Glutamatergic neuron (in vitro differentiated cells): ENCODE measurements around the gene SLC6A9. TPM values are rescaled to one million over a fixed set of nuclear protein-coding genes. Genes with fewer than 3 reads are reported as not detected.

ENCODE experiments used
- DNase-seq: peaks from one replicate; pipeline ENCODE4 v3.0.0; 2022
- H3K27ac Mint-ChIP-seq: one replicate; pipeline ENCODE4 v1.8.0; 2020; ENCODE audit warnings: mild to moderate bottlenecking, mixed read lengths, inconsistent platforms; ENCODE audit not compliant: unreplicated experiment
- H3K27me3 Mint-ChIP-seq: one replicate; pipeline ENCODE4 v1.8.0; 2020; ENCODE audit warnings: mild to moderate bottlenecking, moderate library complexity, mixed read lengths, inconsistent platforms; ENCODE audit not compliant: unreplicated experiment
- H3K36me3 Mint-ChIP-seq: one replicate; pipeline ENCODE4 v1.8.0; 2020; ENCODE audit warnings: mild to moderate bottlenecking, mixed read lengths, inconsistent platforms; ENCODE audit not compliant: unreplicated experiment
- H3K4me1 Mint-ChIP-seq: one replicate; pipeline ENCODE4 v1.8.0; 2020; ENCODE audit warnings: mild to moderate bottlenecking, low read depth, mixed read lengths, inconsistent platforms; ENCODE audit not compliant: unreplicated experiment
- H3K4me3 Mint-ChIP-seq: one replicate; pipeline ENCODE4 v1.8.0; 2020; ENCODE audit warnings: mild to moderate bottlenecking, mixed read lengths, inconsistent platforms; ENCODE audit not compliant: unreplicated experiment
- H3K9me3 Mint-ChIP-seq: one replicate; pipeline ENCODE4 v1.8.0; 2020; ENCODE audit warnings: mild to moderate bottlenecking, moderate library complexity, mixed read lengths, inconsistent platforms; ENCODE audit not compliant: unreplicated experiment
- total RNA-seq: library from RNA; stranded (reverse); fragmentation: NEBNext Ultra II Directional; extraction: Animal tissue kit (Norgen Biotek cat#: 25700); gene quantifications from one replicate; pipeline ENCODE4 v1.2.1, GENCODE V29; 2021; ENCODE audit not compliant: unreplicated experiment
- TF ChIP-seq, protein P1 (sequence below): fragments of 200-600 bp; sonication (generic); IDR thresholded peaks from one replicate; pipeline ENCODE4 v1.5.0; 2021; ENCODE audit not compliant: partially characterized antibody, unreplicated experiment

The SLC6A9 gene
- total RNA-seq, 1 donor from 2014 or later, result 8.9 TPM

DNA sequence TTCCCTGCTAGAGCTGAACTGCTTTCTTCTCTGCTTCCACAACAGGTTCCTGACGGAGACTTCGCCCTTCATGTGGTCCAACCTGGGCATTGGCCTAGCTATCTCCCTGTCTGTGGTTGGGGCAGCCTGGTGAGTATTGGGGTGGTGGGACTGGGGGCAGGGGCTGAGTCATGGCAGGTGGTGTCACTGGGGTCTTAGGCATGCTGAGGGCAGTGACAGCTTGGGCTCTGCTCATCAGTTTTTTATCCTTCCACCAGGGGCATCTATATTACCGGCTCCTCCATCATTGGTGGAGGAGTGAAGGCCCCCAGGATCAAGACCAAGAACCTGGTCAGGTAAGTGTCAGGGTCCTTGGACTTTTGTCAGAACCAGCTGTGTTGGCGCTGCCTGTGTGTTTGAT lies 55.2 kb downstream of the SLC6A9 start:
- H3K4me1 Mint-ChIP-seq, result peaks cover 21% of the 10 kb centered on the region
- no peak for DNase-seq
- peak overlapping the region; percentile 55 for H3K27ac Mint-ChIP-seq
- peak overlapping the region; percentile 90 for H3K4me3 Mint-ChIP-seq
- TF ChIP-seq, protein P1, sequence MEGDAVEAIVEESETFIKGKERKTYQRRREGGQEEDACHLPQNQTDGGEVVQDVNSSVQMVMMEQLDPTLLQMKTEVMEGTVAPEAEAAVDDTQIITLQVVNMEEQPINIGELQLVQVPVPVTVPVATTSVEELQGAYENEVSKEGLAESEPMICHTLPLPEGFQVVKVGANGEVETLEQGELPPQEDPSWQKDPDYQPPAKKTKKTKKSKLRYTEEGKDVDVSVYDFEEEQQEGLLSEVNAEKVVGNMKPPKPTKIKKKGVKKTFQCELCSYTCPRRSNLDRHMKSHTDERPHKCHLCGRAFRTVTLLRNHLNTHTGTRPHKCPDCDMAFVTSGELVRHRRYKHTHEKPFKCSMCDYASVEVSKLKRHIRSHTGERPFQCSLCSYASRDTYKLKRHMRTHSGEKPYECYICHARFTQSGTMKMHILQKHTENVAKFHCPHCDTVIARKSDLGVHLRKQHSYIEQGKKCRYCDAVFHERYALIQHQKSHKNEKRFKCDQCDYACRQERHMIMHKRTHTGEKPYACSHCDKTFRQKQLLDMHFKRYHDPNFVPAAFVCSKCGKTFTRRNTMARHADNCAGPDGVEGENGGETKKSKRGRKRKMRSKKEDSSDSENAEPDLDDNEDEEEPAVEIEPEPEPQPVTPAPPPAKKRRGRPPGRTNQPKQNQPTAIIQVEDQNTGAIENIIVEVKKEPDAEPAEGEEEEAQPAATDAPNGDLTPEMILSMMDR, result peak; percentile 29
- peaks cover 14% of the 10 kb centered on the region for H3K9me3 Mint-ChIP-seq
- H3K36me3 Mint-ChIP-seq, result peaks cover 9% of the 10 kb centered on the region
- peaks cover 16% of the 10 kb centered on the region for H3K27me3 Mint-ChIP-seq

DNA sequence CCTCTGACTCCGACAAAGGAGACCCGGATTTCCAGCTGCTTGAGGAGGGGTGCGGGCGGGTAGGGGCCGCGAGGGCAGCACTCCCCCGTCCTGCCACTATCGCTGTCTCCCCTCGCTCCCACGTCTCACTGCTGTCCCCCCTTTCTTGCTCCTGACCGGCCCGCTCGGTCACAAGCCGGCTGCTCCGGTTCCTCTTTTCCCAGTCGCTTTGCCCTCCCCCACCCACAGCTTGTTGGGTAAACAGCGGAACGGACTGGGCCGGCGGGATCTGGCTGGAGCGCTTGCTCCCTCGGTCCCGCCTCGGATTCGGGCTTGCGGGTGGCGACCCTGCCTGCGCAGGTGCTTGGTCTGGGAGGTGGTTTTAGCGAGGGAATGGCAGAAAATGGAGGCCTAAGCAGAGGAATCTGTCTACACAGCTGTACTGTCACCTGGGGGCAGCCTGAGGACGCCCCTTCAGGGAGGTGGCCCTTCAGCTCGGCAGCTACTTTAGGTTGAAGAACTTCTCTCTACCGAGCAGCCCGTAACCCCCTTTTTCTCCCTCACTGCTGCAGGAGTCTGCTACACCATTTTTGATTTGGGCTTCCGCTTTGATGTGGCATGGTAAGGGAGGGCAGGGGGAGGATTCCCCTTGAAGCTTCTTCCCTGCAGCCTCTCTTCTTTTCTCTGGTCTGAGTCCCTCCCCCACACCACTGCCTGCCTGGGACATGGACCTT lies 55.9 kb downstream of the SLC6A9 start:
- TF ChIP-seq, protein P1, result no peak
- Mint-ChIP-seq H3K27ac (peak overlapping the region; percentile 55), H3K4me1 (peaks cover 20% of the 10 kb centered on the region), H3K9me3 (peaks cover 14% of the 10 kb centered on the region), H3K27me3 (peaks cover 17% of the 10 kb centered on the region), H3K36me3 (peaks cover 9% of the 10 kb centered on the region), H3K4me3 (peak overlapping the region; percentile 90)
- no peak for DNase-seq

DNA sequence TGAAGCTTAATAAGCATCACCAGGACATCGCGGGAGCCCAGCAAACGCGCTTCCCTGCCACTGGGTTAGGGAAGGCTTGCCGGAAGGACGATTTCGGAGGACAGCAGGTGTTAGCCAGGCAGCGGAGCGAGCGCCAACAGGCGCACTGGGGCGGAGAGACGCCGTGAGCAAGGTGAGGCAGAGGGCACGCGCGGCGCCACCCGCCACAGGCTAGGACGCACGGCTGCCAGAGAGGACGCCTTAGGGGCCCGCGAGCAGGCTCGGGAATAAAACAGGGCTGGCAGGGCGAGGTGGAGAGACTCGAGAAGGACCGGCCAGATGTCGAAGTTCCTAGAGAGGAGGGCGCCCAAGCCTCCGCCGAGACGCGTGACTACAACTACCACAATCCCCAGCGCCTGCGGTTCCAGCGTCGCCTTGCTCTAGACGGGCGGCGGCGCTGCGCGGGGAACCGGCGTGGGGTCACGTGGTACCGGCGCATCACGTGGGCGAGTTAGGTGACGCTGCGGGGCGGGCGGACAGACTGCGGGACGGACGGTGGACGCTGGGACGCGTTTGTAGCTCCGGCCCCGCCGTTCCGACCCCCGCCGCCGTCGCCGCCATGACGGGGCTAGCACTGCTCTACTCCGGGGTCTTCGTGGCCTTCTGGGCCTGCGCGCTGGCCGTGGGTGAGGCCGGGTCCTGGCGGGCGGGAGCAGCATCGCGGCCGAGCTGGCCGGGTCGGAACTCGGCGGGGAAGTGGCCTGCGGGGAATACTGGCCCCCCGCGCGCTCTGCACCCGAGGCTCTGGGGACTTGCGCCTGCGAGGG lies 56.6 kb downstream of the SLC6A9 start, which contains the start of gene ATP6V0B:
ATP6V0B (plus strand) TSS at position 518 of the 806 bp plus-strand sequence; CDS start at position 599, 81 bp downstream.
- H3K27me3 Mint-ChIP-seq, result peaks cover 14% of the 10 kb centered on the region

DNA sequence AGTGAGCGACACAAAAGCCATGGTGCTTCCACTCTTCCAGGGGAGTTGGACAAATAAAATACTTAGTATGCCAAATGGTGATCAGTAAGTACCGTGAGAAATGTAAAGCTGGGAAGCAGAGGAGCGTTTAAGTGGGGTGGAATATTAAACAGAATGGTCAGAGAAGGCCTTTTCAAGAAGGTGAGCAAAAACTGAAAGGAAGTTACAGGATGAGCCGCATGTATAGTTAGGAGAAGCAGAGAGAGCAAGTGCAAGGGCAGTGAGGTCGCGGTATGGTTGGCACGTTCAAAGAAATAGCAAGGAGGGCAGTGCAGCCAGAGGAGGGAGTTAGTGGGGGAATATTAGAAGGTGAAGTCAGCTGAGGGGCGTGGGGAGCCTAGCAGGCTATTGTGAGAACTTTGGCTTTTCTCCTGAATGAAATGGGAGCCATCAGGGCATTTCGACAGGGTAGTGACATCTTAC lies 57.2 kb downstream of the SLC6A9 start:
- TF ChIP-seq, protein P1, result no peak
- no peak for DNase-seq
- H3K27me3 Mint-ChIP-seq, result peaks cover 16% of the 10 kb centered on the region
- H3K4me1 Mint-ChIP-seq, result peaks cover 18% of the 10 kb centered on the region
- peak overlapping the region; percentile 97 for H3K27ac Mint-ChIP-seq
- peak overlapping the region; percentile 88 for H3K4me3 Mint-ChIP-seq
- peaks cover 9% of the 10 kb centered on the region for H3K36me3 Mint-ChIP-seq
- H3K9me3 Mint-ChIP-seq, result peaks cover 13% of the 10 kb centered on the region

More for the DNA sequence above, 56.6 kb downstream of the SLC6A9 start, which contains the start of gene ATP6V0B:
- Mint-ChIP-seq H3K4me3 (peak within 1 kb of the TSS; percentile 90), H3K9me3 (peaks cover 13% of the 10 kb centered on the region), H3K4me1 (peaks cover 18% of the 10 kb centered on the region), H3K36me3 (peaks cover 9% of the 10 kb centered on the region), H3K27ac (peak within 1 kb of the TSS; percentile 97)
- TF ChIP-seq, protein P1, result peak; percentile 26
- DNase-seq, result peak; percentile 97
